ENCODE measurements around the gene EMC8.

DNA sequence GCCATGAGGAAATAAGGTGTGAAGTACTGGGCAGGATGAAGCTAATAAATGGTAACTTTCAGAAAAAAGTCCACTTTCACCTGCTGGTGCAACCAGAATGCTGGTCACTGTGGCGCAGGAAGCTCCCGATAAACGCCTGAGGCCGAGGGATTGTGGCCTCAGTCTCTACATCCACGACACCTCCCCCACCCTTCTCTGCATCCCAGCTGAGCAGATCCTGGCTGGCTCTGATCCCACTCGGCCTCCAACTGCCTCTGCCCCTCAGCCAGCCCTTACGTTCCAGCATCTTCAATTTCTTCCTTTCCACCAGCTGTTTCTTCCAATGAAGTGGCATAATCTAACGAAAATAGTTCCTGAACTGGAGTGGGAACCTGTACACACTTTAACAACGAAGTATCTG lies 49.6 kb upstream of the EMC8 start:
- TF ChIP-seq POLR2A (IDR thresholded peaks at IDR 0.05) = no peak
- TF ChIP-seq, protein P1, sequence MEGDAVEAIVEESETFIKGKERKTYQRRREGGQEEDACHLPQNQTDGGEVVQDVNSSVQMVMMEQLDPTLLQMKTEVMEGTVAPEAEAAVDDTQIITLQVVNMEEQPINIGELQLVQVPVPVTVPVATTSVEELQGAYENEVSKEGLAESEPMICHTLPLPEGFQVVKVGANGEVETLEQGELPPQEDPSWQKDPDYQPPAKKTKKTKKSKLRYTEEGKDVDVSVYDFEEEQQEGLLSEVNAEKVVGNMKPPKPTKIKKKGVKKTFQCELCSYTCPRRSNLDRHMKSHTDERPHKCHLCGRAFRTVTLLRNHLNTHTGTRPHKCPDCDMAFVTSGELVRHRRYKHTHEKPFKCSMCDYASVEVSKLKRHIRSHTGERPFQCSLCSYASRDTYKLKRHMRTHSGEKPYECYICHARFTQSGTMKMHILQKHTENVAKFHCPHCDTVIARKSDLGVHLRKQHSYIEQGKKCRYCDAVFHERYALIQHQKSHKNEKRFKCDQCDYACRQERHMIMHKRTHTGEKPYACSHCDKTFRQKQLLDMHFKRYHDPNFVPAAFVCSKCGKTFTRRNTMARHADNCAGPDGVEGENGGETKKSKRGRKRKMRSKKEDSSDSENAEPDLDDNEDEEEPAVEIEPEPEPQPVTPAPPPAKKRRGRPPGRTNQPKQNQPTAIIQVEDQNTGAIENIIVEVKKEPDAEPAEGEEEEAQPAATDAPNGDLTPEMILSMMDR (IDR thresholded peaks at IDR 0.05) = no peak
- TF ChIP-seq POLR2AphosphoS5 (IDR thresholded peaks at IDR 0.05) = no peak
